ENCODE data around the gene MBNL2. TPM values are rescaled to one million over a fixed set of nuclear protein-coding genes. Genes with fewer than 3 reads are reported as not detected.

Gene MBNL2
- total RNA-seq, 1 donor from 2014 or later = 71.8 TPM

DNA sequence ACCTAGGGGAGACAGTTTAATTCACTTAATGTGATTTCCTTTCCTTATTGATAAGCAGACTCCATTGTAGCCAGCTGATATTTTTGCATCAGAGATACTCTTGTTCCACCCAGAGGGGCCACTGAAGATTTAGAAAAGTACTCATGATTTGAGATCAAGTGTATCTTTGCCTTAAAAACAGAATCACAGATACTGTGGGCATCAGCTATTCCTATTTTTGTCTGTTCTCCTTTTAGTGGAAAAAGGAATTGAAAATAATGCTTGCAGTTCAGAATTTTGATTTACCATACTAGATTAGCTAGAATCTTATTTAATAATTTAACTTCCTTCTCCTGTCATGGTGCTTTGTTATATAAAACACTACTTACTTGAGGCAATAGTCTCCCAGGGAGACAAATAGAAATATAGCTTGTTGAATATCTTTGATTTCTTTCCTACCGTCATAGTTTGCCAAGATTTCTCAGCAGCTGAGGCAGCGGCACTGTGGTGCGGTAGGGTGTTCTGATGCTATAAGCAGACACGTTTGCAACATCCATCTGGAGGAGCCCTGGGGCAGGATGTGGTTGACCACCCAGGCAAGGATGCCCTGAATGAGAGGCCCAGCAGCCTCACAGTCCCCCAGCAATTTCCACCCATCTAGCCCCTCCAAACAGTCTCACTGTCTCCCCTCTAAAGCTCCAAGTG, 164.8 kb downstream of the MBNL2 start:
- no peak for DNase-seq (ENCODE audit: low spot score in 2 of 2, unreplicated experiment in 2 of 2)
- no peaks in the 10 kb centered on the region for H3K9me3 Mint-ChIP-seq
- TF ChIP-seq, protein P1, sequence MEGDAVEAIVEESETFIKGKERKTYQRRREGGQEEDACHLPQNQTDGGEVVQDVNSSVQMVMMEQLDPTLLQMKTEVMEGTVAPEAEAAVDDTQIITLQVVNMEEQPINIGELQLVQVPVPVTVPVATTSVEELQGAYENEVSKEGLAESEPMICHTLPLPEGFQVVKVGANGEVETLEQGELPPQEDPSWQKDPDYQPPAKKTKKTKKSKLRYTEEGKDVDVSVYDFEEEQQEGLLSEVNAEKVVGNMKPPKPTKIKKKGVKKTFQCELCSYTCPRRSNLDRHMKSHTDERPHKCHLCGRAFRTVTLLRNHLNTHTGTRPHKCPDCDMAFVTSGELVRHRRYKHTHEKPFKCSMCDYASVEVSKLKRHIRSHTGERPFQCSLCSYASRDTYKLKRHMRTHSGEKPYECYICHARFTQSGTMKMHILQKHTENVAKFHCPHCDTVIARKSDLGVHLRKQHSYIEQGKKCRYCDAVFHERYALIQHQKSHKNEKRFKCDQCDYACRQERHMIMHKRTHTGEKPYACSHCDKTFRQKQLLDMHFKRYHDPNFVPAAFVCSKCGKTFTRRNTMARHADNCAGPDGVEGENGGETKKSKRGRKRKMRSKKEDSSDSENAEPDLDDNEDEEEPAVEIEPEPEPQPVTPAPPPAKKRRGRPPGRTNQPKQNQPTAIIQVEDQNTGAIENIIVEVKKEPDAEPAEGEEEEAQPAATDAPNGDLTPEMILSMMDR (IDR thresholded peaks at IDR 0.05; ENCODE audit: unreplicated experiment) = no peak
- no peak overlapping the region for H3K4me3 Mint-ChIP-seq
- no peak overlapping the region for H3K27ac Mint-ChIP-seq
- H3K4me1 Mint-ChIP-seq = peaks cover 11% of the 10 kb centered on the region
- no peaks in the 10 kb centered on the region for H3K27me3 Mint-ChIP-seq (ENCODE audit: low read depth)
- H3K36me3 Mint-ChIP-seq = peaks cover 38% of the 10 kb centered on the region

DNA sequence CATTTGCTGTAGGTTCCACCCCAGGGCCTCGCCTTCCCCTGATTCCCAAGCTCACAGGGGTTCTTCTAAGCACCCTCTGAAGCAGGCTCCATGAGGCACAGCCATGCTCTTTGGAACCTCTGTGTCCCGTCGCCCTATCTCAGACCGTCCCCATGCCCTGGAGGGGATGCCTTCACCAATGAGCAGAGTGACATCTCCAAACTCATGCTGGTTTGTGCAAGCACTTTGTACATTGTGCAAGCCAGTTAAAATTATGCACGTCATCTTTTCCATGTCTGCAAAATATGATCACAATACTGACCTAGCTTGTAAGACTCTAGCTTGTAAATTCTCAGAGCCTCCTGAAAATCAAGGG, 165.3 kb downstream of the MBNL2 start:
- TF ChIP-seq, protein P1 (IDR thresholded peaks at IDR 0.05; ENCODE audit: unreplicated experiment) = no peak
- no peak overlapping the region for H3K4me3 Mint-ChIP-seq
- H3K27me3 Mint-ChIP-seq (ENCODE audit: low read depth) = no peaks in the 10 kb centered on the region
- no peaks in the 10 kb centered on the region for H3K9me3 Mint-ChIP-seq
- H3K36me3 Mint-ChIP-seq = peaks cover 38% of the 10 kb centered on the region
- H3K4me1 Mint-ChIP-seq = peaks cover 11% of the 10 kb centered on the region
- DNase-seq (ENCODE audit: low spot score in 2 of 2, unreplicated experiment in 2 of 2) = no peak
- H3K27ac Mint-ChIP-seq = no peak overlapping the region

DNA sequence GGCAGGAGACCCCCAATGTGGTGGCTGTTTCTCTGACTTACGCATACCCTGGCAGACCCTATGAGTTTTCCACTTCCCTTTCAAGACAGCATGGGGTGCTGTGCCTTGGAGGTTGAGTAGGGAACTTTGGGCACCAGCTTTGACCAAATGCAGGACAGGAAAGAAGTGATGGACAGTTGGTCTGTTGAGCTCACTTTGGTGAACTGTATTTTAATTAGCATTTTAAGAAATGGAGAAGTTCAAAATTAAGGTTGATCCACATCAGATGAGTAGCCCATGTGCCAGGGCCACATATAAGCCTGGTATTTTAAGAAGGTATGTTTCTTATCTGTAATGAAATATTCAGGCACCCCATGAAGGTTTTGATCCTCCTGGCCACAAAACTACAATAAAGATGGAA, 165.8 kb downstream of the MBNL2 start:
- Mint-ChIP-seq H3K27ac (no peak overlapping the region), H3K27me3 (ENCODE audit: low read depth) (no peaks in the 10 kb centered on the region), H3K4me1 (peaks cover 11% of the 10 kb centered on the region), H3K36me3 (peaks cover 34% of the 10 kb centered on the region), H3K9me3 (no peaks in the 10 kb centered on the region), H3K4me3 (no peak overlapping the region)
- no peak for DNase-seq (ENCODE audit: low spot score in 2 of 2, unreplicated experiment in 2 of 2)
- TF ChIP-seq, protein P1 (IDR thresholded peaks at IDR 0.05; ENCODE audit: unreplicated experiment) = no peak

DNA sequence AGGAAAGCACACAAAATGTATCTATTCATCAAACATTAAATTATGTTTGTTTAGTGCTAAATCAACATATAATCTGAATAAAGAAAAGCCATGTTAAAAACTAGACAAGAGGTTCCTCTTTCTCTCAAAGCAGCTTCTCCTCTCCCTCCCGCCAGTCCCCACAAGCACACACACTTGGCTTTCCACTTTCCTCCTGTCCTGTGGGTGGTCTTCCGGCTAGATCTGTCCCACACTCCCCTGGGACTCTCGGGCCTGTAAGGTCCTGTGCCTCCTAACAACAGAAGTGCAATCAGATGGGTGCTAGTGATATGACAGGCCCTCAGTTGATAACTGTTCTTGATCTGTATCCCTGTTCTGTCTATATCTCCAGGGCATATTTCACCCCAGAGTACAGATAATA, 166.2 kb downstream of the MBNL2 start:
- no peak overlapping the region for H3K4me3 Mint-ChIP-seq
- peaks cover 11% of the 10 kb centered on the region for H3K4me1 Mint-ChIP-seq
- peaks cover 33% of the 10 kb centered on the region for H3K36me3 Mint-ChIP-seq
- H3K27me3 Mint-ChIP-seq (ENCODE audit: low read depth) = no peaks in the 10 kb centered on the region
- no peaks in the 10 kb centered on the region for H3K9me3 Mint-ChIP-seq
- no peak for DNase-seq (ENCODE audit: low spot score in 2 of 2, unreplicated experiment in 2 of 2)
- H3K27ac Mint-ChIP-seq = peak overlapping the region; percentile 33
- TF ChIP-seq, protein P1 (IDR thresholded peaks at IDR 0.05; ENCODE audit: unreplicated experiment) = no peak

DNA sequence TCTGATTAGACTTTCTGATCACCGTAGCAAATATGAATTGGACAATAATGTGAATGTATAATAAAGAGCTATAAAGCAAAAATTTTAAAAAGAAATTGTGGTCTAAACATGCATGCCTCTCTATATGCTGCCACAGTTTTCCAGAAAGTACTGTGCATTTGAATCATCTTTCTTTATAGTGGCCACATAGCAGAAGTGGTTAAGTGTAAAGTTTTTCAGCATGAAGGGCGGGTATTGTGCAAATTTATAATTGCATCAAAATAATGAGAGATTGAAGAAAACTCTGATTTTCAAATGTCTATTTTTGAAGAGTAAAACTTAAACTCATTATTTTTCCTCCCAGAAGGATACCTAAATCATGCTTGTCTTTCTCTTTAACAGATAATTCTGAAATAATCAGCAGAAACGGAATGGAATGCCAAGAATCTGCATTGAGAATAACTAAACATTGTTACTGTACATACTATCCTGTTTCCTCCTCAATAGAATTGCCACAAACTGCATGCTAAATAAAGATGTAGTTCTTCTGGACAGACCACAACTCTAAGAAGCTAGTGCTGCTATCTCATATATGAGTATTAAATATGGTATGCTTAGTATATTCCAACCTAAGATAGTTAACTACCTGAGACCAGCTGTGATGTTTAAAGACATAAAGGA, 168.9 kb downstream of the MBNL2 start:
- no peak for DNase-seq (ENCODE audit: low spot score in 2 of 2, unreplicated experiment in 2 of 2)
- H3K36me3 Mint-ChIP-seq = peaks cover 25% of the 10 kb centered on the region
- no peaks in the 10 kb centered on the region for H3K27me3 Mint-ChIP-seq (ENCODE audit: low read depth)
- H3K4me1 Mint-ChIP-seq = peaks cover 11% of the 10 kb centered on the region
- H3K9me3 Mint-ChIP-seq = no peaks in the 10 kb centered on the region
- H3K4me3 Mint-ChIP-seq = no peak overlapping the region
- H3K27ac Mint-ChIP-seq = peak overlapping the region; percentile 65
- TF ChIP-seq, protein P1 (IDR thresholded peaks at IDR 0.05; ENCODE audit: unreplicated experiment) = no peak

Measured in mesothelial cell of epicardium (in vitro differentiated cells).